Activated B cell treated with CpG ODN at 0.5 μM for 24 hours (primary cell): ENCODE results near the gene TMC1. TPM values are rescaled to one million over a fixed set of nuclear protein-coding genes. Genes with fewer than 3 reads are reported as not detected.

Experiments used
- ATAC-seq: fragments of 200-7000 bp; cut with Tn5 transposase; one replicate; pipeline ENCODE4 v1.10.0; 2021; ENCODE audit warnings: low read depth, mild to moderate bottlenecking, moderate library complexity
- CTCF ChIA-PET: fragments of 350-600 bp; sonication (Branson Sonifier 250); formaldehyde crosslinking; loops from one replicate; lab custom pipeline; 2021; ENCODE audit warnings: antibody characterized with exemption; lab: Charles Lee
- POLR2A ChIA-PET: fragments of 350-600 bp; sonication (Branson Sonifier 250); formaldehyde crosslinking; loops from one replicate; lab custom pipeline; 2021; ENCODE audit warnings: antibody characterized with exemption; lab: Charles Lee
- DNase-seq: peaks from one replicate; pipeline ENCODE4 v3.0.0; 2022
- H3K27ac Mint-ChIP-seq: one replicate; pipeline ENCODE4 v1.8.0; 2020; ENCODE audit warnings: mixed read lengths
- H3K27me3 Mint-ChIP-seq: one replicate; pipeline ENCODE4 v1.8.0; 2021; ENCODE audit warnings: mixed read lengths
- H3K36me3 Mint-ChIP-seq: one replicate; pipeline ENCODE4 v1.8.0; 2021; ENCODE audit warnings: low read depth, mixed read lengths
- H3K4me1 Mint-ChIP-seq: one replicate; pipeline ENCODE4 v1.8.0; 2021; ENCODE audit warnings: mixed read lengths
- H3K4me3 Mint-ChIP-seq: one replicate; pipeline ENCODE4 v1.8.0; 2020; ENCODE audit warnings: mild to moderate bottlenecking, mixed read lengths
- H3K9me3 Mint-ChIP-seq: one replicate; pipeline ENCODE4 v1.8.0; 2020; ENCODE audit warnings: mixed read lengths
- intact Hi-C: fragments of 100-400 bp; cut with micrococcal nuclease; formaldehyde crosslinking; loops from one replicate; pipeline ENCODE4 v1.15.1; 2024
- total RNA-seq: library from RNA; stranded (reverse); gene quantifications from 2 replicates; pipeline ENCODE4 v1.2.3, GENCODE V29; 2022
- TF ChIP-seq, protein P1 (sequence below): fragments of 200-600 bp; IDR thresholded peaks from one replicate; pipeline ENCODE4 v1.8.0; 2022; ENCODE audit warnings: antibody characterized with exemption, mild to moderate bottlenecking

TMC1 gene
- total RNA-seq, 1 donor from 2014 or later: not detected

- intact Hi-C loops: no loop called here
- ATAC-seq (no peak), DNase-seq (no peak)
- ChIA-PET POLR2A (no interaction called here), CTCF (no interaction called here)
- H3K4me1 Mint-ChIP-seq: no peaks in the 10 kb centered on the region
- H3K4me3 Mint-ChIP-seq: no peak overlapping the region
- no peaks in the 10 kb centered on the region for H3K36me3 Mint-ChIP-seq
- H3K27ac Mint-ChIP-seq: no peak overlapping the region
- TF ChIP-seq, protein P1, sequence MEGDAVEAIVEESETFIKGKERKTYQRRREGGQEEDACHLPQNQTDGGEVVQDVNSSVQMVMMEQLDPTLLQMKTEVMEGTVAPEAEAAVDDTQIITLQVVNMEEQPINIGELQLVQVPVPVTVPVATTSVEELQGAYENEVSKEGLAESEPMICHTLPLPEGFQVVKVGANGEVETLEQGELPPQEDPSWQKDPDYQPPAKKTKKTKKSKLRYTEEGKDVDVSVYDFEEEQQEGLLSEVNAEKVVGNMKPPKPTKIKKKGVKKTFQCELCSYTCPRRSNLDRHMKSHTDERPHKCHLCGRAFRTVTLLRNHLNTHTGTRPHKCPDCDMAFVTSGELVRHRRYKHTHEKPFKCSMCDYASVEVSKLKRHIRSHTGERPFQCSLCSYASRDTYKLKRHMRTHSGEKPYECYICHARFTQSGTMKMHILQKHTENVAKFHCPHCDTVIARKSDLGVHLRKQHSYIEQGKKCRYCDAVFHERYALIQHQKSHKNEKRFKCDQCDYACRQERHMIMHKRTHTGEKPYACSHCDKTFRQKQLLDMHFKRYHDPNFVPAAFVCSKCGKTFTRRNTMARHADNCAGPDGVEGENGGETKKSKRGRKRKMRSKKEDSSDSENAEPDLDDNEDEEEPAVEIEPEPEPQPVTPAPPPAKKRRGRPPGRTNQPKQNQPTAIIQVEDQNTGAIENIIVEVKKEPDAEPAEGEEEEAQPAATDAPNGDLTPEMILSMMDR: no peak
- no peaks in the 10 kb centered on the region for H3K27me3 Mint-ChIP-seq
- no peaks in the 10 kb centered on the region for H3K9me3 Mint-ChIP-seq
Measured at GRCh38 chr9:72560086-72560485, 38.7 kb downstream of the TMC1 start.

DNA sequence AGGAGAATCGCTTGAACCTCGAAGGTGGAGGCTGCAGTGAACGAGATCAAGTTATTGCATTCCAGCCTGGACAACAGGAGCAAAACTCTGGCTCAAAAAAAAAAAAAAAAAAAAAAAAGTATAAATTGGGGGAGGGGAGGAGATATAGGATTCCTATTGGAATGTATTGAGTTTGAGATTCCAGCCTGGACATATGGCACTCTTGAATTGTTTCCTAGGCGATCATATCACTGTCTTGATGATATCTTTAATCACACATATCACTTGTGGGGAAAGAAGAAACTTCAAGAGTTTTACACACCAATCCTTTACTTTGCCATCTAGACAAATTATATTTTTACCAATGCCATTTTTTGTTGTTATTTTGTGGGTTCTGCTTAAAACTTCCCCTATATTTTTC lies 42.4 kb downstream of the TMC1 start:
- Mint-ChIP-seq H3K36me3 (no peaks in the 10 kb centered on the region), H3K9me3 (no peaks in the 10 kb centered on the region), H3K4me3 (no peak overlapping the region), H3K27ac (no peak overlapping the region), H3K4me1 (no peaks in the 10 kb centered on the region), H3K27me3 (no peaks in the 10 kb centered on the region)
- POLR2A ChIA-PET: interaction anchor here (0.7 kb wide), 1 partner anchor 12 kb away, joined by 6 read pairs; no protein-coding TSS in a partner anchor
- ATAC-seq (no peak), DNase-seq (no peak)
- intact Hi-C loops: no loop called here
- TF ChIP-seq, protein P1: no peak
- CTCF ChIA-PET: no interaction called here

- H3K27ac Mint-ChIP-seq: no peak overlapping the region
- TF ChIP-seq, protein P1: no peak
- intact Hi-C loops: no loop called here
- no peak overlapping the region for H3K4me3 Mint-ChIP-seq
- H3K36me3 Mint-ChIP-seq: no peaks in the 10 kb centered on the region
- ChIA-PET POLR2A (no interaction called here), CTCF (no interaction called here)
- DNase-seq (no peak), ATAC-seq (no peak)
- H3K9me3 Mint-ChIP-seq: no peaks in the 10 kb centered on the region
- no peaks in the 10 kb centered on the region for H3K4me1 Mint-ChIP-seq
- H3K27me3 Mint-ChIP-seq: peaks cover 4% of the 10 kb centered on the region
Measured at GRCh38 chr9:72564479-72565281, 43.3 kb downstream of the TMC1 start.

DNA sequence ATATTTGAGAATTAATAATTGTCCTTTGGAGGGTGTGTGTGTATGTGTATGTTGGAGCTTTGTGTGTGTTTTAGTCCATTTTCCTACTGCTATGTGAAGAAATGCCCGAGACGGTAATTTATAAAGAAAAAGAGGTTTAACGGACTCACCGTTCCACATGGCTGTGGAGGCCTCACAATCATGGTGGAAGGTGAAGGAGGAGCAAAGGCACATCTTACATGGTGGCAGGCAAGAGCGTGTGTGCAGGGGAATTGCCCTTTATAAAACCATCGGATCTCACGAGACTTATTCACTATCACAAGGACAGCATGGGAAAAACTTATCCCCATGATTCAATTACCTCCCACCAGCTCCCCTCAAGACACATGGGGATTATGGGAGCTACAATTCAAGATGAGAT lies 44.1 kb downstream of the TMC1 start:
- H3K27ac Mint-ChIP-seq: no peak overlapping the region
- intact Hi-C loops: no loop called here
- peaks cover 6% of the 10 kb centered on the region for H3K27me3 Mint-ChIP-seq
- TF ChIP-seq, protein P1: no peak
- H3K4me3 Mint-ChIP-seq: no peak overlapping the region
- no peak for ATAC-seq
- ChIA-PET CTCF (no interaction called here), POLR2A (no interaction called here)
- no peaks in the 10 kb centered on the region for H3K36me3 Mint-ChIP-seq
- DNase-seq: no peak
- H3K4me1 Mint-ChIP-seq: no peaks in the 10 kb centered on the region
- H3K9me3 Mint-ChIP-seq: no peaks in the 10 kb centered on the region

- POLR2A ChIA-PET: interaction anchor here (0.6 kb wide), 1 partner anchor 27 kb away, joined by 3 read pairs; no protein-coding TSS in a partner anchor
- Mint-ChIP-seq H3K9me3 (no peaks in the 10 kb centered on the region), H3K27me3 (peaks cover 13% of the 10 kb centered on the region), H3K4me3 (no peak overlapping the region), H3K36me3 (no peaks in the 10 kb centered on the region), H3K4me1 (no peaks in the 10 kb centered on the region), H3K27ac (no peak overlapping the region)
- TF ChIP-seq, protein P1: no peak
- DNase-seq: no peak
- intact Hi-C loops: no loop called here
- no peak for ATAC-seq
- CTCF ChIA-PET: interaction anchor here (0.9 to 1.3 kb wide), 2 partner anchors 15 to 282 kb away, joined by 3 read pairs; no protein-coding TSS in a partner anchor
Measured at GRCh38 chr9:72574156-72574810, 52.9 kb downstream of the TMC1 start.
